NCI-H526 (cell line): ENCODE results near the gene NAALADL2.

Experiments used
- DNase-seq, 2 experiments: peaks; one replicate each; lab custom pipeline; 2025; lab: John Stamatoyannopoulos, UW

Gene NAALADL2

GRCh38 chr3:175668300-175668699 lies 809.2 kb downstream of the NAALADL2 start:
- DNase-seq: no peak

GRCh38 chr3:175670557-175670956 lies 811.4 kb downstream of the NAALADL2 start:
- no peak for DNase-seq

- DNase-seq: no peak
Observed at GRCh38 chr3:175672119-175672689, 813.1 kb downstream of the NAALADL2 start.

- no peak for DNase-seq
Observed at GRCh38 chr3:175679568-175679967, 820.4 kb downstream of the NAALADL2 start.

GRCh38 chr3:175692256-175692655 lies 833.1 kb downstream of the NAALADL2 start:
- DNase-seq: no peak

- no peak for DNase-seq
Observed at GRCh38 chr3:175695251-175695650, 836.1 kb downstream of the NAALADL2 start.

- DNase-seq: no peak
Observed at GRCh38 chr3:175702956-175703355, 843.8 kb downstream of the NAALADL2 start.

- DNase-seq: no peak
Observed at GRCh38 chr3:175704366-175705055, 845.4 kb downstream of the NAALADL2 start.

GRCh38 chr3:175713268-175713667 lies 854.1 kb downstream of the NAALADL2 start:
- DNase-seq: no peak

GRCh38 chr3:175716446-175716845 lies 857.3 kb downstream of the NAALADL2 start:
- no peak for DNase-seq

- no peak for DNase-seq
Observed at GRCh38 chr3:175726228-175726627, 867.1 kb downstream of the NAALADL2 start.

GRCh38 chr3:175728566-175728965 lies 869.4 kb downstream of the NAALADL2 start:
- DNase-seq: no peak

- DNase-seq: no peak
Observed at GRCh38 chr3:175729466-175729865, 870.3 kb downstream of the NAALADL2 start.

GRCh38 chr3:175731543-175731942 lies 872.4 kb downstream of the NAALADL2 start:
- DNase-seq: no peak

- DNase-seq: no peak
Observed at GRCh38 chr3:175732017-175732416, 872.9 kb downstream of the NAALADL2 start.

GRCh38 chr3:175735866-175736265 lies 876.7 kb downstream of the NAALADL2 start:
- peak in 1 of 2 experiments; percentile 1 for DNase-seq

- DNase-seq: no peak
Observed at GRCh38 chr3:175737646-175738572, 878.8 kb downstream of the NAALADL2 start.

GRCh38 chr3:175741951-175742350 lies 882.8 kb downstream of the NAALADL2 start:
- DNase-seq: no peak

- DNase-seq: no peak
Observed at GRCh38 chr3:175743733-175744400, 884.7 kb downstream of the NAALADL2 start.

- DNase-seq: peak in 1 of 2 experiments; percentile 29
Observed at GRCh38 chr3:175746308-175746707, 887.2 kb downstream of the NAALADL2 start.

GRCh38 chr3:175748087-175748730 lies 889.1 kb downstream of the NAALADL2 start:
- DNase-seq: no peak

- no peak for DNase-seq
Observed at GRCh38 chr3:175749981-175750380, 890.8 kb downstream of the NAALADL2 start.
